ENCODE measurements around the gene FOXC1. TPM values are rescaled to one million over a fixed set of nuclear protein-coding genes. Genes with fewer than 3 reads are reported as not detected.

The FOXC1 gene
- total RNA-seq, 1 experiment from 2014 or later, result 10.3 TPM

DNA sequence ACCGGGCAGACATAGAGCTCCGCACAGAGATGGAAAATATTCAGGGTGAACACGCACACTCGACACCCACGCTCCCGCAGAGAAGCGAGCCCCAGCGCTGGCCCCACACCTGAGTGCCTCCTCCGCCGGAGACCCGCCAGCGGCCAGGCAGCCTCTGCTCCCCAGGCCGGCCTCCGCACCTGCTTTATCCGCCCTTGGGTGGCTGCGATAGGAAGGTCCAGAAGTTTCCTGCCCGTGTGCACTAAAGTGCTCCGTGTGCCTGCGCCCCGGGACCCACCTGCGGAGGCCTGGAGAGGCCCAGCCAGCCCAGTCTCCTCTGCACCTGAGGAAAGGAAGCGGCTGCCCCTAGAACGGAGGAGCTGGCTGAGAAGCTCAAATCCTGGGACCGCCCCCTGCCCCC, 10.8 kb upstream of the FOXC1 start:
- DNase-seq (ENCODE audit: low read depth), result no peak

DNA sequence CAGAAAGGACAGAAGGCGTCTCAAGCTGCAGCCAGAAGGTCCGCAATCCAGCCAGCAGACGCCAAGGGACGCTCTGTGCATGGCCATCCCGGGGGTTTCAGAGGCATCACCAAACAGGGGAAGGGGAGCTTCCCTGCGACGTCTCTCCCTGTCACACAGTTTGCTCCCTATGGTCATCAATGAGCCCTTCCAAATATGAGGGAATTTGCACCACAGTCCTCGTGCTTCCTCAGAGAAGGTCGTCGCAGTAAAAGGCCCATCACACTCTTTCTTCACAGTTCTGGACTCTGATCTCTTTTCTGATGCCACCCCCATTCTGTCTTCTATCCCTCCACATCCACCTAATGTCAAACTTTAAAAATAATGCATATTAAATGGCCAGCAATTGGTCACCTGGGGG, 10.2 kb upstream of the FOXC1 start:
- no peak for DNase-seq (ENCODE audit: low read depth)

DNA sequence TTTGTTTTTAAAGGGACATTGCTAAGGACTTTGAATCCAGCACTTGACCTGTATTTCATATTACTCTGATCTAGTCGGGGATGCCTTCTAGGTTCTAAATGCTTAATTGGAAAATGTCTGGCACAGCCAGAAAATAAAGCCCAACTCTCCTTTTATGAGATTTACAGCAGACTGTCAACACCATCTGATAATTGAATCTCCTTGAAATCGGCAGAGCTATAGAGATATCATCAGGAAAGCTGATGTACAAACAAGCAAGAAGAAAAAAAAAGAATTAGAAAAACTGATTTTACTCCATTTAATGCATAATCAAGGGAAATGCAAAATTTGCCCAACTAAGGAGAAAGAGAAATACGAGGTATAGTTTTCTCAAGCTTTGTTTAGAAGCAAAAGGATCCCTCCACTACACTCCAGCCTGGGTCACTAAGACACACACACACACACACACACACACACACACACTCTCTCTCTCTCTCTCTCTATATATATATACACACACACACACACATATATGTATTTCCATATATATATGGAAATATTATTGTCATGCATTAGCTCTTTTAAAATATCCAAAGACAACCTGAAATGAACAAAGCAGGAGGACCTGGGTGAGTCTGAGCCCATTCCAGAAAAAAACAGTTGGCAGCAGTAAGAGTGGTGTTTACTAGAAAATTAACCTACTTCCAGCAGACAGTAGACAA, 9.5 kb upstream of the FOXC1 start:
- DNase-seq (ENCODE audit: low read depth), result no peak

DNA sequence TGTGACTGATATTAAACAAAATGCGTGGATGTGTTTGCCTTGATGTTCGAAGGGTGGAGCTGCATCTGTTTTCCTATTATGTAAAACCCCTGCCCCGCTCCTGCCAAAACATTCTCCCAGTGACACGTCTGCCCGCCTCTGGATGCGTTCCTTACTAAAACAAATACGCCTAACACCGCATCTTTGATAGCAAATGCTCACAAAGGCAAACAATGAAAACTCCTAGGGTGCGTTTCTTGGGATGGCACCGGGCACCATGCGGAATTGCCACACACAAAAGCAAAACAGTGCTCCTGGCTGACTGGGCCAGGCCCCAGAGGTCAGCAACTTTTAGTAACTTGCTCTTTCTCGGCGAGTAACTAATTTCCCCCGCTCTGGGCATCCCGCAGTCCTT, 9.0 kb upstream of the FOXC1 start:
- DNase-seq (ENCODE audit: low read depth), result no peak

DNA sequence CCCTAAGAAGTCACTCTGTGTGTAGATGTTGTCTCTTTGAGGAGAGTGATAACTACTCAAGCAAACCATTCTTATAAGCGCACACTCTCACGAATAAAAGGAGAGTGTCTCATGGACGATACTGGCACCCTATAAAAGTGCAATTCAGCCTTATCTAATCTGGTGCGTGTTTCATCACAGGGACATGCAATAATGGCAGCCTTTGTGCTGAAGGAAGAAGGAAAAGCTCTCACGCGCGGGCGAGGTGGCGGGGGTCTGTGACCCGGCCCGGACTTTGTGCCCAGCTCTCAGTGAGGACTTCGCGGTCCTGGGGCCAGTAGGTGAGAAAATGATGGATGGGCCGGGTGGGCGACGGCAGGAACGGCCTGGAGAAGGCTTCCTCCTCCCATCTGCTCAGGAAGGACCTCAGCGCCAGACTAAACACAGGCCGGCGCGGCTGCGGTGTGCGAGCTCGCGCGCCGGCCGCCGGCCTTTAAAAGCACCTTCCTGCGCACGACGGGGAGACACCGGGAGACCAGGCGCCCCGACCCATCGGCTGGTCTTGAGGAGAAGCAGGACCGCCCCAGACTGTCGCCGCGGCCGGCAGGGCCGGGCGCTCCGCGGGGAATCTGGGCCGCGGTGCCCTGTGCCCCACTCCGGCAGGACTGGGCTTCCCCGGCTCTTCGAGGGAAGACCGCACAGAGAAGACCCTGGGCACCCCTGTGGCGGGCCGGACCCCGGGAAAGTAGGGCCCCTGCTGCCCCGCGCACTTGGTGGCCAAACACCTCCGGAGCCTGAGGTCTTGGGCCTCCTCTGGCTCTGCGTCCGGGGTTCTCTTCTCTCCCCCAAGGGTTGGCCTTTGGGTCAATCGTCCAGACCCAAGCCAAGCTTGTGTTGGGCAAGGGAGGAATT, 8.3 kb upstream of the FOXC1 start:
- no peak for DNase-seq (ENCODE audit: low read depth)

DNA sequence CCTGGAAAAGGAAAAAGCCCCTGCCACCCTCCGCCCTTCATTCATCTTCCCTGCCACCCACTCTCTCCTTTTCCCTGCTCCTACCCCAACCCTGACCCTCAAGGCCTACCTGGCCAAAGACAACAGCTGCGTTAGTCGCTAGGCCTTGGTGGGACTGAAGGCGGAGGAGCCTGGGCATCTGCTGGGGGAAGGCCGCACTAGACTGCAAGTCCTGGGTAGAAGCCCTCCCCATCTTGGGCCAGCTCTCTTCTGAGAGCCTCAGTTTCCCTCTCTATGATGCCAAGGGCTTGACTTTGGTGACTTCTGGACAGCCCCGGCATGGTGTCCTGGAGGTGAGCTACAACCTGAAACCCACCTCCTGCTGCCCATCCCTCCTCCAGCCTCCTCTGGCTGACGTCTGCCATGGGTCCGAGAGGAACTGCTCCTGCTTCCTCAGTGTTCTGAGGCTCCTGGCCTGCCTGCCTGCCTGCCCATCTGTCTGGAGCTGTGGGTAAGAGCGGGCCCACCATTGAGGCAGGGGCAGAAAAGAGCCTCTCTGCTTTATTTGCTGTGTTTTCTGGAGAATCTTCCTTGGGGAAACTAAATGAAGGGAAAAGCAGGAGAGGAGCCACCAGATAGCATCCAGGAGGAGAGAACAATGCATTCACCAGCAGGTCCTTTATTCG, 7.5 kb upstream of the FOXC1 start:
- no peak for DNase-seq (ENCODE audit: low read depth)

DNA sequence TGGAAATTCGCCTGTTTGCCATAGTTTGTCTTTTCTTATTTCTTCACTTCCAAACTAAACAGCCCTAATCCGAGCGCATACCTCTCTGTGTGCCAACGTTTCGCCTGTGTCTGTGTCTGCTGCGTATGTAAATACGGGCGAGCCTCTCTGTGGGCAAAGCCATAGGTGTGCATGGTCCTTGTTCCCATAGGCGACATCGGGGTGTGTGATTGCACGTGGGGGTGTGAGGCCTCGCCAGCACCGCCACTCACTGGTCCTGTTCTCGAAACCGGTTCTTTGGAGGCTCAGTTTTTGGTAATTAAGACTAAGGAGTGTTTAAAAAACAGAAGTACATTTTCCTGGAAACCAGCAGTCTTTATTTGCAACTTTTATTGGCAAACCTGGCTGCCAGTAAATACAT, 6.0 kb upstream of the FOXC1 start:
- no peak for DNase-seq (ENCODE audit: low read depth)

DNA sequence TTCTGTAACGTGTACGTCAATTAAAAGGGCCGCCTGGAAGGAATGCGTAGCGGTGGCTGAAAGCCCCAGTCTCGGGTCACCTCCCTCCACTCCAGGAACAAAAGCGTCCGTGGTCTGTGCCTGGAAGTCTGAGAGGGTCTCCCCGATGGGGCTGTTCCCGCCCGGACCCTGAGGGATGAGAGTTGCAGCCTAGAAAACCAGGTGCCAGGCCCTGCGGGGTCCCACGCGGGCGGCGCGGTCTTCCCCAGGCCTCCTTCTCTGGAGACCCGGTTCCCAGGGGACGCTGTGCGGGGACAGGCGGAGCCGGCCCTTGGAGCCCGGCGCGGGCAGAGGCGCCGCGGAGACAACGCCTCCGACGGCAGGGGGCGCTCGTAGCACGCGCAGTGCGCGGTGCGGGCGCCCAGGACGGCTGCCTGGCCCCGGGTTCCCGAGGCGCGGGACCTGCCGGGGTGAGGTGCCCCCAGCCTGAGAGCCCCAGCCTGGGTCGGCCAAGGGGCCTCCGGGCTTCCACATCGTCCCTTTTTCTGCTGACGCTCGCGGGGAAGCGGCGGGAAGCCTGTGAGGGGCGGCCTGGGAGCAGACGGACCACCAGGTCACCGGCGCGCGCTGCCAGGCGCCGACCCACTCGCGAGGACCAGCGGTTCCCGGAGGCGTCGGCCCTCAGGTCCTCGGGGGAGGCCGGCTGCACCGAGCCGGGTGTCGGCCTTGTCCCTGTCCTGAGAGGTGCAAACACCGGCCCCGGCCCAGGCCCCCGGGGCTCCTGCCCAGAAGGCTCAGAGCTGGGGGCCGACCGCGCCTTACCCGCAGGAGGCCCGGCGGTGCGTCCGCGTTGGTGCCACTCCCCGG, 5.3 kb upstream of the FOXC1 start:
- peak; percentile 50 for DNase-seq (ENCODE audit: low read depth)

DNA sequence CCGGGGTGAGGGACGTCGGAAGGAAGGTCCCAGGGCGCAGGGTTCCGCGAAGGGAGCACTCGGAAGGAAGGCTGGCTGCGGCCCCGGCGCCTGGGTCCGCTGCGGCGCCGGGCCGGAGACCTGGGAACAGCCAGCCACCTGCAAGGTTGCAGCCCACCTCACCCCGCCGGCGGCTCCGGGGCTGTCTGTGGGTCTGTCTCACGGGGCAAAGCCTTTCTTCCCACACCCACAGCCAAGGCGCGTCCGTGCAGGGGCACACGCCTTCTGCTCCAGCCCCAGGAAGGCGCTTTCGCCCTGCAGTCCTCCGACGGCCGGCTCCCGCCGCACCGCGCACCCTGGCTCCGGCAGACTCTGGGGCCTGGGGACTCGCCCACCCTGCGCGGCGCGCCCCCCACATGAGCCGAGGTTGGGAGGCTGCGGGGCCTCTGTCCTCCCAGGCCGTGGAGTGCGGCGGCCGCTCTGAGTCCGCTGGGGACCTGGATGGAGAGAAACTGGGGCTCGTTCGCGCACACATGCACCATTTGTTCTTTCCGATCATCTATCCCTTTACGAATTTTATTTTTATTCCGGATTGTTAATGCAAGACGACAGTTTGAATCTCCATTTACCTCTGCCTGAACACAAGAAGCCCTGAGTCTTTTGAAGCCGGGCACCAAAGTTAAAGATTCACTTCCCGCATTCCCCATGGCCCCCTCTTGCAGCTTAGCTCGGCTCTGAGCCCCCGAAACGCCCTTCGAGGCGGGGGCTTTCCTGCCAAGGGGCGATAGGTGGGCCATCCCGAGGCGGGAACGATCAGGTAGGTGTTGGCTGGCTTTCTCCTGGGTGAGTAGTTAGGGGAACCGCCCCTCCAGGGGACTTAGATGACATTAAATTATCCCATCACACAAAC, 4.5 kb upstream of the FOXC1 start:
- no peak for DNase-seq (ENCODE audit: low read depth)

DNA sequence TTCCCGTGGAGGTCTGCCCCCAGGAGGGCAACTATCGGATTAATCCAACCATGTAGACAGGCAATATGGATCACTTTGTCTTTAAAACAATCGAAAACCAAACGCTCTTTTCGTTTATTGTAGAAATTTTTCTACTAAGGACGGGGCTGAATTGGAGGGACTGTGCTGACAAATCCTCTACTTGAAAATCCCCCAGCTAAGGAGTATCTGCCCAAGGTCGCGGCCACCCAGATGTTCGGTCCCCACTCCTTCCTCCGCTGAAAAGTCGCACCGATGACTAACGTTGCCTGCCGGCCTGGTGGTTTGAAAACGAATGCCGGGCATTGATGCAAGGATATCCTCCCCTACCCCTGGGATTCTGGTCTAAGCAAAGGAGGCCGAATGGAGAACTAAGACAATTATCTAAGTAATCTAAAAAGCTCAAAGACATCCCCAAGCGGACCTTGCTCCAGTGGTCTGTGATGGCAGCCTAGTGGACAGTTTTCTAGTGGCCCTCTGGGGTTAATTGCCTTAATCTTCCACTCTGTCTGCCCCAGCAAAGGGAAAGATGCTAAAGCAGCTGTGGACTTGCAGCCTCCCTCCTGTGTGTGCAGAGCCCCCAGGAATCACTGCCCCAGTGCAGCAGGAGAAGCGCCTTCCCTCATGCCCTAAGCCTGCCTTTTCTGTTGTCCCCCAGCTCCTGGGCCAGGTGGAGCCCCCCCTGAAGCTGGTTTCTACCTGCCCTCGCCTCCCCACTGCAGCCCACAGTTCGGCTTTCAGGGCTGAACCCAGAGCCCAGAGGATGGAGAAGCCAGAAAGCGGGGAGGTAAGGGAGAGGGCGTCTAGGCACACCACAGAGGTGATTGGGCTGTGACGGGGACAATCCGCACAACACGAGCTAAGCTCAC, 3.6 kb upstream of the FOXC1 start:
- DNase-seq (ENCODE audit: low read depth), result no peak

DNA sequence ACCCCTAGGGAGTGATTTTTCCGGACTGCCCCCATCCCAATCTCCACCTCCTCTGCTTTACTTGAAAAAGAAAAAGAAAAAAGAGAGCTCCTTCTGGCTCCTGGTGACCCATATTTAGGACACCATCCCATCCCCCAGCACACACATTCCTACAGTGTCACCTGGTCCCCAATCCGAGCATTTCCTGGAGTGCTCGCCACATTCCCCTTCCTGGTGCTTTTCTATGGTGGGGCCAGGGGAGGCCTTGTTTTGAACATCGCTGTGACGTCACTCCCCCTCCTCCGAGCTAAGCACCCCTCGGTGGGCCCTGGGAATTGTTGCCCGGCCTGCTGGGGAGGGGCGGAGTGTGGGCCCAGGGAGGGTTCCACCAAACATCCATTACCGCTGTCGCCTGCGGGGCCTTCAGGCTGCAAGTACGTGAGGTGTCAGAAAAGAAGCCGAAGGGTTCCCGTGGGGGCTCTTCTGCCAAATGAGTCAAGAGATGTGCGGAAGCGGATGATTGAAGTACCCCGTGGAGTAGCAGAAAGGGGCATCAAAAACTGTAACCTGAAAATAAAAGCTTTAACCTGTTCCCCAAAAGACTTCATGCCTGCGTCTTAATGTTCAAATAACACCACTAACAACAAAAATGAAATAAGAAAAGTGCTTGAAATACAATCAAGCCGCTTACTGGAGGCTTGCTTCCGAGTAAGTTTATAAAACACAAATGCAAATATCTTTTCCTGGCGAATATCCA, 2.8 kb upstream of the FOXC1 start:
- DNase-seq (ENCODE audit: low read depth), result no peak

DNA sequence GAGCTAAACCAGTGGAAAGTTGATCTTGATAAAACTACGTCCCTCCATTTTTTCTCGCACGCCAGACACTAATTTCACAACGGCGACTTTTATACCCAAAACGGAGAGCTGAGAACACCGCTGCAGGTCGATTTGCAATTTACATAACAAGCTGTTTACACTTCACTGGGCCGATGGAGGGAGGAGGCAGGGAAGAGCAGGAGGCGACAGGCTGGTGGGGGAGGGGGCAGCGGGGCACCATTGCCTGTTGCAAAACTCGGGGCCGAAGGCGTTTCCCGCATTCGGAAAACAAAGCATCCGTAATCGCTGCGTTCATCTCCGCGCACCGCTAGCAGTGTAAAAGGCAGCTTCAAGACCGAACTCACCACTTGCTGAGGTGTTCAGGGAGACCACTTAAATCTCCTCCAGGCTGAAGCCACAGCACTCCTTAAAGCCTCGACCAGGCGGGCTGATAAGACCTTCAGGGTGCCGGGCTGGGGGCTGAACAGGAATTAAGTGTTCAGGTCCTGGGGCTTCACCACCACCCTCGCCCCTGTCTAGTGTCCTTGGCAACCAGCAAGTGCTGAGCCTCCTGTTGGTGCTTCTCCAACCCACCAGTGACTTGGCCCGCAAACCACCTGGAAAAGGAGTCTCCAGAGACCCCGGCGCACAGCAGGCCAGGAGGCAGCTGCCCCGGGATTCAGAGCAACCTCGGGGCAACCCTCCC, 2.0 kb upstream of the FOXC1 start:
- DNase-seq (ENCODE audit: low read depth), result no peak

DNA sequence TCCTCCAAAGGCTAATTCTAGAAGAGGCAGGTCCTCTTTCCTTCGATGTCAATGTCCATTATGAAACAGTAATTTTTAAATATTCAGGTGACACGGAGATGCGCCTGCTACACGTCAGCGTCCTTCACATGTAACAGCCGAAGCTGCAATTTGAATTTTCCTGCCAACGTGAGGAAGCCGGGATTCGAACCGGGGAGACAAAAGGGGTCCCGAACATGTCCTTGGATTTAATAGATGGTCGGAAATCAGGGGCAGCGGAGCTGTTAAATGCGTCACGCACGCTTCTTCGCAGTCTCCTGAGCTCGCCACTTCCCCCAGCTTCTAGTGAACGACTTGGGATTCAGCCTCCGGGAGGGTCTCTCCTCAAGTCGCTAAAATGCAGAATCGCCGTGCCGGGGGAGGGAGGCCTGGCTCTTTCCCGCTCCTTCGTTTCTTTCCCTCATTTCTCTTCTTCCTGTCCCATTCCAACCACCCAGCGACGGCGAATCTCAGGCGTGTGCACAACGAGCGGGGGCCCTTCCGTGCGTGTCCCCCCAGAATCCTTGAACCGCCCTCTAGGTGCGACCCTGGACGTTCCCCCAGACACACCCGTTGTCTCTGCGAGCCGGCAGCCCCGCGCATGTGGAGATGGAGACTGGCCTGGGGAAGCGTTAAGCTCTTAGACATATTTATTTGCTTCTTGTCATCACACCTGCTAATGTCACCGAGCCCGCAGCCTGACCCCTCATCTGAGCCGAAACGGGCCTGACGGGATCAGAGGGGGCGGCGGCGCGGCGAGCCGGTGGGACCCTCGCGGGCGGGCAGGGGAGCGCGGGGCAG, 1.3 kb upstream of the FOXC1 start:
- DNase-seq (ENCODE audit: low read depth), result no peak

DNA sequence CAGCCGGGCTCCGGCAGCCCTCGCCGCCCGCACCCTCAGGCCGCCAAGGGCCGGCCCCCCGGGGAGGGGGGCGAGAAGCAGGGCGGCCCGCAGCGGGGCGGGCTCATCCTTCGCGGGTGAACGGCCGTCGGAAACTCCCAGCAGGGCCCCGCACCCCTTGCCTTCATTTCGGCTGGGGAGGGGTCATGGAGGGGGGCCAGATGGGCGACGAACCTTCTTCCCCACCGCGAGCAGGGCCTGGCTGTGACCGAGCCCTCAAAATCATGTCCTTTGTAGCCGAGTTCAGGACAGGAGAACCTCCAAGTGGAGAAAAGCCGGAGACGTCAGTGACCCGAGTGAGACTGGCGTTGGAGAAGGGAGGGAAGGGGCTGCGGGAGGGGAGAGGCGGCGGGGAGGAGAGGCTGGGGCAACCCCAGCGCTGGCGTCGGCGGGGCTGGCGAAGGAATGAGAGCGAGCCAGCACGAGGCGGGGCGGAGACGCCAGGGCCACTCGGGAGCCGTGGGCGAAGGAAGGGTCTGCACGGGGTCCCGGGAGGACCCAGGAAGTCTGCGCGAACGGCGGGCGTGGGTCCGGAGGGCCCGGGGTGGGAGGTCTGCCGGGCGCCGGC, 571 bp upstream of the FOXC1 start:
- DNase-seq (ENCODE audit: low read depth), result no peak

DNA sequence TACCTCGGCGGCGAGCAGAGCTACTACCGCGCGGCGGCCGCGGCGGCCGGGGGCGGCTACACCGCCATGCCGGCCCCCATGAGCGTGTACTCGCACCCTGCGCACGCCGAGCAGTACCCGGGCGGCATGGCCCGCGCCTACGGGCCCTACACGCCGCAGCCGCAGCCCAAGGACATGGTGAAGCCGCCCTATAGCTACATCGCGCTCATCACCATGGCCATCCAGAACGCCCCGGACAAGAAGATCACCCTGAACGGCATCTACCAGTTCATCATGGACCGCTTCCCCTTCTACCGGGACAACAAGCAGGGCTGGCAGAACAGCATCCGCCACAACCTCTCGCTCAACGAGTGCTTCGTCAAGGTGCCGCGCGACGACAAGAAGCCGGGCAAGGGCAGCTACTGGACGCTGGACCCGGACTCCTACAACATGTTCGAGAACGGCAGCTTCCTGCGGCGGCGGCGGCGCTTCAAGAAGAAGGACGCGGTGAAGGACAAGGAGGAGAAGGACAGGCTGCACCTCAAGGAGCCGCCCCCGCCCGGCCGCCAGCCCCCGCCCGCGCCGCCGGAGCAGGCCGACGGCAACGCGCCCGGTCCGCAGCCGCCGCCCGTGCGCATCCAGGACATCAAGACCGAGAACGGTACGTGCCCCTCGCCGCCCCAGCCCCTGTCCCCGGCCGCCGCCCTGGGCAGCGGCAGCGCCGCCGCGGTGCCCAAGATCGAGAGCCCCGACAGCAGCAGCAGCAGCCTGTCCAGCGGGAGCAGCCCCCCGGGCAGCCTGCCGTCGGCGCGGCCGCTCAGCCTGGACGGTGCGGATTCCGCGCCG, 994 bp downstream of the FOXC1 start:
- peak; percentile 32 for DNase-seq (ENCODE audit: low read depth)

DNA sequence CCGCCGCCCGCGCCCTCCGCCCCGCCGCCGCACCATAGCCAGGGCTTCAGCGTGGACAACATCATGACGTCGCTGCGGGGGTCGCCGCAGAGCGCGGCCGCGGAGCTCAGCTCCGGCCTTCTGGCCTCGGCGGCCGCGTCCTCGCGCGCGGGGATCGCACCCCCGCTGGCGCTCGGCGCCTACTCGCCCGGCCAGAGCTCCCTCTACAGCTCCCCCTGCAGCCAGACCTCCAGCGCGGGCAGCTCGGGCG, 1.5 kb downstream of the FOXC1 start:
- DNase-seq (ENCODE audit: low read depth), result no peak
